B cell (primary cell): Measurements from ENCODE around the gene WDR87.

Source experiments
- CTCF ChIP-seq: fragments of 200-600 bp; IDR thresholded peaks from one replicate; pipeline ENCODE4 v1.8.0; 2022; ENCODE audit warnings: antibody characterized with exemption, mild to moderate bottlenecking
- EZH2 ChIP-seq: IDR thresholded peaks from 2 replicates; pipeline ENCODE4 v1.6.1; 2012; ENCODE audit warnings: borderline replicate concordance, low read depth, mild to moderate bottlenecking, moderate library complexity, low read length; ENCODE audit not compliant: insufficient read depth, poor library complexity, severe bottlenecking

- TF ChIP-seq CTCF: no peak
- TF ChIP-seq EZH2: no peak
Measured at GRCh38 chr19:37955986-37956385, 49.6 kb upstream of the WDR87 start.
